GM23338 (cell line): ENCODE data around the gene WDR19. TPM values are rescaled to one million over a fixed set of nuclear protein-coding genes. Genes with fewer than 3 reads are reported as not detected.

ENCODE experiments used
- ATAC-seq: fragments of 200-7000 bp; cut with Tn5 transposase; 3 replicates; pipeline ENCODE4 v1.9.1; 2020
- DNase-seq: peaks from one replicate; pipeline ENCODE4 v3.0.0-alpha.2; 2015; ENCODE audit warnings: low spot score
- H2AFZ ChIP-seq: fragments of 200-600 bp; sonication (generic); 2 replicates; pipeline ENCODE4 v1.8.0; 2016; ENCODE audit warnings: antibody characterized with exemption, mild to moderate bottlenecking, moderate library complexity
- H3F3A ChIP-seq: fragments of 200-600 bp; sonication (generic); replicated peaks from 2 replicates; pipeline ENCODE4 v1.8.0; 2017; ENCODE audit warnings: antibody characterized with exemption, mixed run types, low read depth
- H3K27ac ChIP-seq: fragments of 200-600 bp; sonication (generic); 2 replicates; pipeline ENCODE4 v1.6.1; 2016; ENCODE audit warnings: low read depth
- H3K27me3 ChIP-seq: fragments of 200-600 bp; sonication (generic); 2 replicates; pipeline ENCODE4 v1.8.0; 2016; ENCODE audit warnings: mild to moderate bottlenecking, mixed run types, moderate library complexity; ENCODE audit not compliant: insufficient read depth
- H3K36me3 ChIP-seq: fragments of 200-600 bp; sonication (generic); 2 replicates; pipeline ENCODE4 v1.8.0; 2016; ENCODE audit warnings: mild to moderate bottlenecking; ENCODE audit not compliant: insufficient read depth
- H3K4me1 ChIP-seq: fragments of 200-600 bp; sonication (generic); 2 replicates; pipeline ENCODE4 v1.8.0; 2016; ENCODE audit warnings: mild to moderate bottlenecking, moderate library complexity; ENCODE audit not compliant: insufficient read depth
- H3K4me2 ChIP-seq: fragments of 200-600 bp; sonication (generic); 2 replicates; pipeline ENCODE4 v1.7.1; 2017; ENCODE audit warnings: mixed run types
- H3K4me3 ChIP-seq: fragments of 200-600 bp; sonication (generic); 2 replicates; pipeline ENCODE4 v1.6.1; 2016; ENCODE audit warnings: mixed run types
- H3K79me2 ChIP-seq: fragments of 200-600 bp; sonication (generic); replicated peaks from 2 replicates; pipeline ENCODE4 v1.8.0; 2017; ENCODE audit warnings: mild to moderate bottlenecking; ENCODE audit not compliant: insufficient read depth
- H3K9me2 ChIP-seq: fragments of 200-600 bp; sonication (generic); 2 replicates; pipeline ENCODE4 v1.8.0; 2017; ENCODE audit not compliant: insufficient read depth
- H4K20me1 ChIP-seq: fragments of 200-600 bp; sonication (generic); replicated peaks from 2 replicates; pipeline ENCODE4 v1.8.0; 2017; ENCODE audit warnings: mild to moderate bottlenecking; ENCODE audit not compliant: insufficient read depth
- H3K27ac Mint-ChIP-seq: 2 replicates; pipeline ENCODE4 v1.8.0; 2020; ENCODE audit warnings: inconsistent platforms, mild to moderate bottlenecking, moderate library complexity, mixed read lengths
- H3K27me3 Mint-ChIP-seq: 3 replicates; pipeline ENCODE4 v1.8.0; 2022; ENCODE audit warnings: low read depth, mild to moderate bottlenecking, moderate library complexity, mixed read lengths, inconsistent platforms; ENCODE audit not compliant: insufficient read depth, poor library complexity
- H3K36me3 Mint-ChIP-seq: 3 replicates; pipeline ENCODE4 v1.8.0; 2021; ENCODE audit warnings: low read depth, mild to moderate bottlenecking, inconsistent platforms, moderate library complexity, mixed read lengths
- H3K4me1 Mint-ChIP-seq: 3 replicates; pipeline ENCODE4 v1.8.0; 2020; ENCODE audit warnings: mild to moderate bottlenecking, inconsistent platforms, mixed read lengths
- H3K4me3 Mint-ChIP-seq: 3 replicates; pipeline ENCODE4 v1.8.0; 2021; ENCODE audit warnings: moderate library complexity, mild to moderate bottlenecking, inconsistent platforms, mixed read lengths
- H3K9me3 Mint-ChIP-seq: 3 replicates; pipeline ENCODE4 v1.8.0; 2020; ENCODE audit warnings: moderate library complexity, mild to moderate bottlenecking, inconsistent platforms, mixed read lengths
- CREB1 ChIP-seq: fragments of 250-450 bp; sonication (Bioruptor Pico); IDR thresholded peaks from 2 replicates; pipeline ENCODE4 v1.5.0; 2020; ENCODE audit warnings: low read depth, mild to moderate bottlenecking, moderate library complexity
- EZH2 ChIP-seq: fragments of 200-600 bp; sonication (generic); IDR thresholded peaks from one replicate; pipeline ENCODE4 v1.8.0; 2017; ENCODE audit warnings: antibody characterized with exemption, mild to moderate bottlenecking, low read depth; ENCODE audit not compliant: unreplicated experiment
- JUNB ChIP-seq: IDR thresholded peaks from one replicate; pipeline ENCODE4 v1.6.1; 2016; ENCODE audit warnings: antibody characterized with exemption; ENCODE audit not compliant: unreplicated experiment
- NANOG ChIP-seq: IDR thresholded peaks from 2 replicates; pipeline ENCODE4 v1.6.1; 2016; ENCODE audit warnings: antibody characterized with exemption, borderline replicate concordance
- POLR2AphosphoS5 ChIP-seq: IDR thresholded peaks from 2 replicates; pipeline ENCODE4 v1.6.1; 2016; ENCODE audit warnings: antibody characterized with exemption, low read depth
- STAT1 ChIP-seq: IDR thresholded peaks from one replicate; pipeline ENCODE4 v1.6.1; 2016; ENCODE audit warnings: antibody characterized with exemption; ENCODE audit not compliant: unreplicated experiment
- ZNF114 ChIP-seq: fragments of 250-450 bp; sonication (Bioruptor Pico); IDR thresholded peaks from 2 replicates; pipeline ENCODE4 v1.5.0; 2020; ENCODE audit warnings: mild to moderate bottlenecking, moderate library complexity
- polyA plus RNA-seq: library from polyadenylated mRNA; unstranded; fragments of >200 nt; fragmentation: Nextera tagmentation; extraction: Ambion mirVana; gene quantifications from 2 replicates; pipeline ENCODE4 v1.2.1, GENCODE V29; 2016
- total RNA-seq: library from RNA; depleted of rRNA; stranded (reverse); fragments of >200 nt; shearing (Covaris generic); gene quantifications from 2 replicates; pipeline ENCODE4 v1.2.3, GENCODE V29; 2014
- TF ChIP-seq, protein P1 (sequence below): IDR thresholded peaks from 2 replicates; pipeline ENCODE4 v1.6.1; 2016; ENCODE audit warnings: antibody characterized with exemption
- TF ChIP-seq, protein P2 (sequence below): IDR thresholded peaks from one replicate; pipeline ENCODE4 v1.6.1; 2018; ENCODE audit warnings: antibody characterized with exemption; ENCODE audit not compliant: unreplicated experiment
- TF ChIP-seq, protein P3 (sequence below): fragments of 250-450 bp; sonication (Bioruptor Pico); IDR thresholded peaks from 2 replicates; pipeline ENCODE4 v1.5.0; 2020; ENCODE audit warnings: mild to moderate bottlenecking, moderate library complexity

WDR19 gene
- total and polyA plus RNA-seq, 2 experiments from 2014 or later = 17.2 to 23.7 TPM

DNA sequence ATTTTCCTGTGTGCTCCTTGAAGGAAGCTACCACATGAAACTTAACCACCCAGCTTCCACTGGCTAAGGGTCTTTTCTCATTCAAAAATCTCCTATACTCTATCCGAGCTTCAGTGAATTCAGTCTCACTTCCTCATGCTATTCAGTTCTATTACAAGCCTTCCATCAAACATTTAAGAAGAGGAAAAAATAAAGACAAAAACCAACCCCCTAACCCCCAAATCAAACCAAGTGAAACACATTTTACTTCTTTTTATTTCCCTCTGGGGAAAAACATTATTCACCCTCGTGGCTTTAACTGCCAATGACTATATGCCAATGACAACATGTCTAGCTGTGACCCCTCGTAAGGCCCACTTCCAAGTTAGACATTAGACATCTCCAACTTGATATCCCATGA lies 16.2 kb upstream of the WDR19 start:
- no peaks in the 10 kb centered on the region for H3K9me2 ChIP-seq
- peak overlapping the region; percentile 24; the same call in 1 of the 2 replicates for H3K4me2 ChIP-seq
- H2AFZ ChIP-seq = 0 out of 2 replicates have a peak overlapping the region, but pooled peaks have one; percentile 56
- no peak overlapping the region for H3K27ac ChIP-seq
- ATAC-seq (peak; percentile 41; the same call in 2 of the 3 replicates), DNase-seq (peak; percentile 16)
- H3K36me3 ChIP-seq = no peaks in the 10 kb centered on the region
- H3K9me3 Mint-ChIP-seq = no peaks in the 10 kb centered on the region; the same call in 2 of the 3 replicates
- no peak overlapping the region for H3K4me3 Mint-ChIP-seq
- no peak for TF ChIP-seq EZH2
- TF ChIP-seq CREB1 (CRISPR knock-in tag) = no peak
- TF ChIP-seq JUNB = no peak
- TF ChIP-seq STAT1 = no peak
- no peak for TF ChIP-seq NANOG
- TF ChIP-seq, protein P1, sequence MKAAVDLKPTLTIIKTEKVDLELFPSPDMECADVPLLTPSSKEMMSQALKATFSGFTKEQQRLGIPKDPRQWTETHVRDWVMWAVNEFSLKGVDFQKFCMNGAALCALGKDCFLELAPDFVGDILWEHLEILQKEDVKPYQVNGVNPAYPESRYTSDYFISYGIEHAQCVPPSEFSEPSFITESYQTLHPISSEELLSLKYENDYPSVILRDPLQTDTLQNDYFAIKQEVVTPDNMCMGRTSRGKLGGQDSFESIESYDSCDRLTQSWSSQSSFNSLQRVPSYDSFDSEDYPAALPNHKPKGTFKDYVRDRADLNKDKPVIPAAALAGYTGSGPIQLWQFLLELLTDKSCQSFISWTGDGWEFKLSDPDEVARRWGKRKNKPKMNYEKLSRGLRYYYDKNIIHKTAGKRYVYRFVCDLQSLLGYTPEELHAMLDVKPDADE = no peak
- no peak for TF ChIP-seq POLR2AphosphoS5
- TF ChIP-seq ZNF114 (CRISPR knock-in tag) = no peak
- no peaks in the 10 kb centered on the region for H3F3A ChIP-seq
- no peak overlapping the region for H3K27ac Mint-ChIP-seq
- peaks cover 12% of the 10 kb centered on the region; the same call in 1 of the 2 replicates for H3K4me1 ChIP-seq
- H3K4me3 ChIP-seq = no peak overlapping the region
- 0 out of 3 replicates have a peak, but pooled peaks cover 6% of the 10 kb centered on the region for H3K36me3 Mint-ChIP-seq
- peaks cover 3% of the 10 kb centered on the region for H3K27me3 Mint-ChIP-seq
- H4K20me1 ChIP-seq = no peaks in the 10 kb centered on the region
- H3K4me1 Mint-ChIP-seq = peaks cover 10% of the 10 kb centered on the region
- no peaks in the 10 kb centered on the region for H3K79me2 ChIP-seq
- no peaks in the 10 kb centered on the region for H3K27me3 ChIP-seq

DNA sequence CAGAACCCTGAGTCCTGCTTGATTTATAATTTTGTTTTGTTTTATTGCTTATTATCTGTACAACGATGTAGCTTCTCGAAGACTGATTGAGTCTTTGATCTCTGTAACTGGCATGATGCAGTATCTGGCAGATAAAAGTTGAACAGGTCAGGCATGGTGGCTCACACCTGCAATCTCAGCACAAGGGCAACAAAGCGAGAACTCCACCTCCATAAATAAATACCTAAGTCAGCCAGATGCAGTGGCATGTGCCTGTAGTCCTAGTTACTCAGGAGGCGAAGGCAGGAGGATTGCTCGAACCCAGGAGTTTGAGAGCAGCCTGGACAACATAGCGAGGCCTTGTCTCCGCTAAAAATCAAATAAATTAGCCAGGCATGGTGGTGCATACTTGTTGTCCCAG lies 15.7 kb upstream of the WDR19 start:
- Histone ChIP-seq H4K20me1 (no peaks in the 10 kb centered on the region), H3K9me2 (no peaks in the 10 kb centered on the region), H3K4me3 (no peak overlapping the region), H3K79me2 (no peaks in the 10 kb centered on the region), H3K27me3 (no peaks in the 10 kb centered on the region), H3K4me1 (peaks cover 12% of the 10 kb centered on the region; the same call in 1 of the 2 replicates), H3F3A (no peaks in the 10 kb centered on the region), H3K36me3 (no peaks in the 10 kb centered on the region), H2AFZ (peak overlapping the region; percentile 56; the same call in 1 of the 2 replicates), H3K4me2 (no peak overlapping the region), H3K27ac (no peak overlapping the region)
- peaks cover 3% of the 10 kb centered on the region for H3K27me3 Mint-ChIP-seq
- H3K36me3 Mint-ChIP-seq = 0 out of 3 replicates have a peak, but pooled peaks cover 6% of the 10 kb centered on the region
- H3K9me3 Mint-ChIP-seq = no peaks in the 10 kb centered on the region; the same call in 2 of the 3 replicates
- ATAC-seq (no peak), DNase-seq (no peak)
- H3K4me3 Mint-ChIP-seq = no peak overlapping the region
- H3K4me1 Mint-ChIP-seq = peaks cover 10% of the 10 kb centered on the region
- H3K27ac Mint-ChIP-seq = no peak overlapping the region
- no peak for TF ChIP-seq CREB1 (CRISPR knock-in tag)
- no peak for TF ChIP-seq JUNB
- TF ChIP-seq, protein P2, sequence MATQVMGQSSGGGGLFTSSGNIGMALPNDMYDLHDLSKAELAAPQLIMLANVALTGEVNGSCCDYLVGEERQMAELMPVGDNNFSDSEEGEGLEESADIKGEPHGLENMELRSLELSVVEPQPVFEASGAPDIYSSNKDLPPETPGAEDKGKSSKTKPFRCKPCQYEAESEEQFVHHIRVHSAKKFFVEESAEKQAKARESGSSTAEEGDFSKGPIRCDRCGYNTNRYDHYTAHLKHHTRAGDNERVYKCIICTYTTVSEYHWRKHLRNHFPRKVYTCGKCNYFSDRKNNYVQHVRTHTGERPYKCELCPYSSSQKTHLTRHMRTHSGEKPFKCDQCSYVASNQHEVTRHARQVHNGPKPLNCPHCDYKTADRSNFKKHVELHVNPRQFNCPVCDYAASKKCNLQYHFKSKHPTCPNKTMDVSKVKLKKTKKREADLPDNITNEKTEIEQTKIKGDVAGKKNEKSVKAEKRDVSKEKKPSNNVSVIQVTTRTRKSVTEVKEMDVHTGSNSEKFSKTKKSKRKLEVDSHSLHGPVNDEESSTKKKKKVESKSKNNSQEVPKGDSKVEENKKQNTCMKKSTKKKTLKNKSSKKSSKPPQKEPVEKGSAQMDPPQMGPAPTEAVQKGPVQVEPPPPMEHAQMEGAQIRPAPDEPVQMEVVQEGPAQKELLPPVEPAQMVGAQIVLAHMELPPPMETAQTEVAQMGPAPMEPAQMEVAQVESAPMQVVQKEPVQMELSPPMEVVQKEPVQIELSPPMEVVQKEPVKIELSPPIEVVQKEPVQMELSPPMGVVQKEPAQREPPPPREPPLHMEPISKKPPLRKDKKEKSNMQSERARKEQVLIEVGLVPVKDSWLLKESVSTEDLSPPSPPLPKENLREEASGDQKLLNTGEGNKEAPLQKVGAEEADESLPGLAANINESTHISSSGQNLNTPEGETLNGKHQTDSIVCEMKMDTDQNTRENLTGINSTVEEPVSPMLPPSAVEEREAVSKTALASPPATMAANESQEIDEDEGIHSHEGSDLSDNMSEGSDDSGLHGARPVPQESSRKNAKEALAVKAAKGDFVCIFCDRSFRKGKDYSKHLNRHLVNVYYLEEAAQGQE = no peak
- TF ChIP-seq ZNF114 (CRISPR knock-in tag) = no peak
- no peak for TF ChIP-seq POLR2AphosphoS5
- TF ChIP-seq, protein P3, sequence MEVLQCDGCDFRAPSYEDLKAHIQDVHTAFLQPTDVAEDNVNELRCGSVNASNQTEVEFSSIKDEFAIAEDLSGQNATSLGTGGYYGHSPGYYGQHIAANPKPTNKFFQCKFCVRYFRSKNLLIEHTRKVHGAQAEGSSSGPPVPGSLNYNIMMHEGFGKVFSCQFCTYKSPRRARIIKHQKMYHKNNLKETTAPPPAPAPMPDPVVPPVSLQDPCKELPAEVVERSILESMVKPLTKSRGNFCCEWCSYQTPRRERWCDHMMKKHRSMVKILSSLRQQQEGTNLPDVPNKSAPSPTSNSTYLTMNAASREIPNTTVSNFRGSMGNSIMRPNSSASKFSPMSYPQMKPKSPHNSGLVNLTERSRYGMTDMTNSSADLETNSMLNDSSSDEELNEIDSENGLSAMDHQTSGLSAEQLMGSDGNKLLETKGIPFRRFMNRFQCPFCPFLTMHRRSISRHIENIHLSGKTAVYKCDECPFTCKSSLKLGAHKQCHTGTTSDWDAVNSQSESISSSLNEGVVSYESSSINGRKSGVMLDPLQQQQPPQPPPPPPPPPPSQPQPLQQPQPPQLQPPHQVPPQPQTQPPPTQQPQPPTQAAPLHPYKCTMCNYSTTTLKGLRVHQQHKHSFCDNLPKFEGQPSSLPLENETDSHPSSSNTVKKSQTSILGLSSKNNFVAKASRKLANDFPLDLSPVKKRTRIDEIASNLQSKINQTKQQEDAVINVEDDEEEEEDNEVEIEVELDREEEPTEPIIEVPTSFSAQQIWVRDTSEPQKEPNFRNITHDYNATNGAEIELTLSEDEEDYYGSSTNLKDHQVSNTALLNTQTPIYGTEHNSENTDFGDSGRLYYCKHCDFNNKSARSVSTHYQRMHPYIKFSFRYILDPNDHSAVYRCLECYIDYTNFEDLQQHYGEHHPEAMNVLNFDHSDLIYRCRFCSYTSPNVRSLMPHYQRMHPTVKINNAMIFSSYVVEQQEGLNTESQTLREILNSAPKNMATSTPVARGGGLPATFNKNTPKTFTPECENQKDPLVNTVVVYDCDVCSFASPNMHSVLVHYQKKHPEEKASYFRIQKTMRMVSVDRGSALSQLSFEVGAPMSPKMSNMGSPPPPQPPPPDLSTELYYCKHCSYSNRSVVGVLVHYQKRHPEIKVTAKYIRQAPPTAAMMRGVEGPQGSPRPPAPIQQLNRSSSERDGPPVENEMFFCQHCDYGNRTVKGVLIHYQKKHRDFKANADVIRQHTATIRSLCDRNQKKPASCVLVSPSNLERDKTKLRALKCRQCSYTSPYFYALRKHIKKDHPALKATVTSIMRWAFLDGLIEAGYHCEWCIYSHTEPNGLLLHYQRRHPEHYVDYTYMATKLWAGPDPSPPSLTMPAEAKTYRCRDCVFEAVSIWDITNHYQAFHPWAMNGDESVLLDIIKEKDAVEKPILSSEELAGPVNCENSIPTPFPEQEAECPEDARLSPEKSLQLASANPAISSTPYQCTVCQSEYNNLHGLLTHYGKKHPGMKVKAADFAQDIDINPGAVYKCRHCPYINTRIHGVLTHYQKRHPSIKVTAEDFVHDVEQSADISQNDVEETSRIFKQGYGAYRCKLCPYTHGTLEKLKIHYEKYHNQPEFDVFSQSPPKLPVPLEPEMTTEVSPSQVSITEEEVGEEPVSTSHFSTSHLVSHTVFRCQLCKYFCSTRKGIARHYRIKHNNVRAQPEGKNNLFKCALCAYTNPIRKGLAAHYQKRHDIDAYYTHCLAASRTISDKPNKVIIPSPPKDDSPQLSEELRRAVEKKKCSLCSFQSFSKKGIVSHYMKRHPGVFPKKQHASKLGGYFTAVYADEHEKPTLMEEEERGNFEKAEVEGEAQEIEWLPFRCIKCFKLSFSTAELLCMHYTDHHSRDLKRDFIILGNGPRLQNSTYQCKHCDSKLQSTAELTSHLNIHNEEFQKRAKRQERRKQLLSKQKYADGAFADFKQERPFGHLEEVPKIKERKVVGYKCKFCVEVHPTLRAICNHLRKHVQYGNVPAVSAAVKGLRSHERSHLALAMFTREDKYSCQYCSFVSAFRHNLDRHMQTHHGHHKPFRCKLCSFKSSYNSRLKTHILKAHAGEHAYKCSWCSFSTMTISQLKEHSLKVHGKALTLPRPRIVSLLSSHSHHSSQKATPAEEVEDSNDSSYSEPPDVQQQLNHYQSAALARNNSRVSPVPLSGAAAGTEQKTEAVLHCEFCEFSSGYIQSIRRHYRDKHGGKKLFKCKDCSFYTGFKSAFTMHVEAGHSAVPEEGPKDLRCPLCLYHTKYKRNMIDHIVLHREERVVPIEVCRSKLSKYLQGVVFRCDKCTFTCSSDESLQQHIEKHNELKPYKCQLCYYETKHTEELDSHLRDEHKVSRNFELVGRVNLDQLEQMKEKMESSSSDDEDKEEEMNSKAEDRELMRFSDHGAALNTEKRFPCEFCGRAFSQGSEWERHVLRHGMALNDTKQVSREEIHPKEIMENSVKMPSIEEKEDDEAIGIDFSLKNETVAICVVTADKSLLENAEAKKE (CRISPR knock-in tag) = no peak
